B cell (primary cell): ENCODE results near the gene STX17. TPM values are rescaled to one million over a fixed set of nuclear protein-coding genes. Genes with fewer than 3 reads are reported as not detected.

Experiments
- ATAC-seq: fragments of 200-7000 bp; cut with Tn5 transposase; one replicate; pipeline ENCODE4 v1.10.0; 2021; ENCODE audit warnings: low read depth, mild to moderate bottlenecking, moderate number of reproducible peaks, moderate library complexity
- CTCF ChIA-PET: fragments of 350-600 bp; sonication (Branson Sonifier 250); formaldehyde crosslinking; loops from one replicate; lab custom pipeline; 2021; ENCODE audit warnings: antibody characterized with exemption, inconsistent platforms; lab: Charles Lee
- POLR2A ChIA-PET: fragments of 350-600 bp; sonication (Branson Sonifier 250); formaldehyde crosslinking; loops from one replicate; lab custom pipeline; 2021; ENCODE audit warnings: antibody characterized with exemption; lab: Charles Lee
- DNase-seq: peaks from one replicate; pipeline ENCODE4 v3.0.0; 2013
- H2AFZ ChIP-seq: 2 replicates; pipeline ENCODE4 v1.6.1; 2012; ENCODE audit warnings: mild to moderate bottlenecking, low read depth, low read length; ENCODE audit not compliant: insufficient read depth, poor library complexity, severe bottlenecking
- H3K27ac ChIP-seq, 2 donors: 1 replicate in 1 of 2; 2 replicates in 1 of 2; pipeline ENCODE4 v1.5.1; 2012 to 2013; ENCODE audit warnings: low read length in 2 of 2, mild to moderate bottlenecking in 2 of 2, moderate library complexity in 1 of 2
- H3K27me3 ChIP-seq, 4 experiments: fragments of 200-600 bp in 1 of 4; sonication (generic) in 1 of 4; replicated peaks in 1 of 4; 1 replicate in 2 of 4; 2 replicates in 2 of 4; pipeline versions ENCODE4 v1.6.1 to v1.7.0; 2013 to 2016; ENCODE audit warnings: low read length in 3 of 4, mild to moderate bottlenecking in 2 of 4, mixed read lengths in 1 of 4, moderate library complexity in 1 of 4; ENCODE audit not compliant: insufficient read depth in 4 of 4, control insufficient read depth in 3 of 4; ENCODE audit errors: control extremely low read depth in 1 of 4
- H3K36me3 ChIP-seq, 2 experiments: replicated peaks in 1 of 2; 1 replicate in 1 of 2; 2 replicates in 1 of 2; pipeline versions ENCODE4 v1.6.1 to v1.7.1; 2013; ENCODE audit warnings: low read length in 1 of 2; ENCODE audit not compliant: insufficient read depth in 2 of 2, control insufficient read depth in 1 of 2; ENCODE audit errors: control extremely low read depth in 1 of 2, extremely low read depth in 1 of 2
- H3K4me1 ChIP-seq, 2 donors: fragments of 200-600 bp in 1 of 2; sonication (generic) in 1 of 2; 1 replicate in 1 of 2; 2 replicates in 1 of 2; pipeline versions ENCODE4 v1.5.1 to v1.6.1; 2013 to 2017; ENCODE audit warnings: low read length in 2 of 2; ENCODE audit not compliant: control insufficient read depth in 2 of 2, insufficient read depth in 2 of 2
- H3K4me2 ChIP-seq: replicated peaks from 2 replicates; pipeline ENCODE3; 2012; ENCODE audit warnings: mild to moderate bottlenecking, low read depth, low read length; ENCODE audit not compliant: poor library complexity, severe bottlenecking
- H3K4me3 ChIP-seq, 5 experiments: fragments of 200-600 bp in 1 of 5; sonication (generic) in 1 of 5; 1 replicate in 3 of 5; 2 replicates in 2 of 5; pipeline versions ENCODE4 v1.5.1 to v1.7.0; 2011 to 2016; ENCODE audit warnings: low read length in 4 of 5, mild to moderate bottlenecking in 4 of 5, low read depth in 2 of 5, control low read depth in 1 of 5, moderate library complexity in 1 of 5; ENCODE audit not compliant: insufficient read depth in 1 of 5; ENCODE audit errors: control extremely low read depth in 1 of 5, extremely low read depth in 1 of 5
- H3K79me2 ChIP-seq: fragments of 200-600 bp; sonication (generic); one replicate; pipeline ENCODE4 v1.6.0; 2016; ENCODE audit warnings: low read length; ENCODE audit not compliant: control insufficient read depth, insufficient read depth
- H3K9ac ChIP-seq: fragments of 200-600 bp; sonication (generic); 2 replicates; pipeline ENCODE4 v1.6.1; 2017; ENCODE audit warnings: mild to moderate bottlenecking, low read length, moderate library complexity
- H3K9me3 ChIP-seq, 3 donors: one replicate each; pipeline versions ENCODE4 v1.6.1 to v1.7.1; 2013; ENCODE audit warnings: low read length in 2 of 3; ENCODE audit not compliant: control insufficient read depth in 2 of 3, insufficient read depth in 1 of 3; ENCODE audit errors: control extremely low read depth in 1 of 3
- H4K20me1 ChIP-seq: 2 replicates; pipeline ENCODE4 v1.6.0; 2012; ENCODE audit warnings: mild to moderate bottlenecking, low read length; ENCODE audit not compliant: insufficient read depth, control insufficient read depth, poor library complexity, severe bottlenecking
- H3K27ac Mint-ChIP-seq: one replicate; pipeline ENCODE4 v1.8.0; 2021; ENCODE audit warnings: mixed read lengths
- H3K27me3 Mint-ChIP-seq: one replicate; pipeline ENCODE4 v1.8.0; 2021; ENCODE audit warnings: mixed read lengths
- H3K4me1 Mint-ChIP-seq: one replicate; pipeline ENCODE4 v1.8.0; 2021; ENCODE audit warnings: mixed read lengths
- H3K4me3 Mint-ChIP-seq: one replicate; pipeline ENCODE4 v1.8.0; 2021; ENCODE audit warnings: mixed read lengths
- H3K9me3 Mint-ChIP-seq: one replicate; pipeline ENCODE4 v1.8.0; 2022; ENCODE audit warnings: mixed read lengths; ENCODE audit not compliant: insufficient read depth
- EZH2 ChIP-seq: IDR thresholded peaks from 2 replicates; pipeline ENCODE4 v1.6.1; 2012; ENCODE audit warnings: borderline replicate concordance, low read depth, mild to moderate bottlenecking, moderate library complexity, low read length; ENCODE audit not compliant: insufficient read depth, poor library complexity, severe bottlenecking
- WGBS: methylation state at CpG from one replicate; pipeline ENCODE4 v1.1.5; 2013; ENCODE audit warnings: missing lambda C conversion rate; ENCODE audit not compliant: insufficient coverage; 5-methylcytosine and 5-hydroxymethylcytosine counted together
- intact Hi-C: fragments of 100-400 bp; cut with micrococcal nuclease; formaldehyde crosslinking; loops from one replicate; pipeline ENCODE4 v1.10.0; 2022
- polyA plus RNA-seq: library from polyadenylated mRNA; depleted of rRNA; stranded (reverse); fragments of >200 nt; gene quantifications from 2 replicates; pipeline ENCODE4 v1.2.3, GENCODE V29; 2012
- total RNA-seq, 2 donors: library from RNA; stranded (reverse); fragments of 120-200 nt in 1 of 2; gene quantifications; 1 replicate in 1 of 2; 2 replicates in 1 of 2; pipeline versions ENCODE4 v1.2.3 to v1.2.4, GENCODE V29; 2013 to 2022
- TF ChIP-seq, protein P1 (sequence below): fragments of 200-600 bp; IDR thresholded peaks from one replicate; pipeline ENCODE4 v1.8.0; 2022; ENCODE audit warnings: antibody characterized with exemption, mild to moderate bottlenecking

The STX17 gene
- total and polyA plus RNA-seq, 2 donors (not counting 1 experiment from before 2014, with no cell fraction given): 7.2 to 40.2 TPM

DNA sequence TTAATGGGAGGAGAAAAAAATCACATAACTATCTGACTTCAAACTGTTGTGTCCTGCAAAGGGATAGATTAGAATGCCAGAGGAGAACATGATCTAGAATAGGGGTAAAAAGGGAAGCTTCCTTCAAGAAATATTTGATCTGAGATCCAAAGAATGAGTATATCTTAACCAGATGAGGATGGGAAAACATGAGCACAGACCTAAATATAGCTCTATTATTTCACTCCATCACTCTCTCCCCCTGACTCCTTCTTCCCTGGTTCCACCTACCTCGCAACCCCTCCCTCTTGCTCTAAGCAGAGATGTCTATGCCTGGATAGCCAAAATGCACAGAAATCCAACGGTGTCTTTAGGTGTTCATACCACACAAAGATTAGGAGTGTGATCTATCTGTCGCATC lies 48.4 kb upstream of the STX17 start:
- ChIA-PET CTCF (interaction anchor here (0.6 kb wide), 1 partner anchor 674 kb away, joined by 3 read pairs; no protein-coding TSS in a partner anchor), POLR2A (no interaction called here)
- no peaks in the 10 kb centered on the region for H3K9me3 Mint-ChIP-seq
- intact Hi-C loops: no loop called here
- no peak overlapping the region for H3K4me3 Mint-ChIP-seq
- no peak for DNase-seq
- Histone ChIP-seq H3K9me3 (no peaks in the 10 kb centered on the region), H3K27ac (no peak overlapping the region), H4K20me1 (no peaks in the 10 kb centered on the region), H3K4me2 (no peak overlapping the region), H3K27me3 (no peaks in the 10 kb centered on the region), H3K9ac (no peak overlapping the region), H3K4me1 (no peaks in the 10 kb centered on the region), H3K36me3 (no peaks in the 10 kb centered on the region), H2AFZ (no peak overlapping the region), H3K4me3 (no peak overlapping the region), H3K79me2 (no peaks in the 10 kb centered on the region)
- no peak for ATAC-seq
- TF ChIP-seq, protein P1, sequence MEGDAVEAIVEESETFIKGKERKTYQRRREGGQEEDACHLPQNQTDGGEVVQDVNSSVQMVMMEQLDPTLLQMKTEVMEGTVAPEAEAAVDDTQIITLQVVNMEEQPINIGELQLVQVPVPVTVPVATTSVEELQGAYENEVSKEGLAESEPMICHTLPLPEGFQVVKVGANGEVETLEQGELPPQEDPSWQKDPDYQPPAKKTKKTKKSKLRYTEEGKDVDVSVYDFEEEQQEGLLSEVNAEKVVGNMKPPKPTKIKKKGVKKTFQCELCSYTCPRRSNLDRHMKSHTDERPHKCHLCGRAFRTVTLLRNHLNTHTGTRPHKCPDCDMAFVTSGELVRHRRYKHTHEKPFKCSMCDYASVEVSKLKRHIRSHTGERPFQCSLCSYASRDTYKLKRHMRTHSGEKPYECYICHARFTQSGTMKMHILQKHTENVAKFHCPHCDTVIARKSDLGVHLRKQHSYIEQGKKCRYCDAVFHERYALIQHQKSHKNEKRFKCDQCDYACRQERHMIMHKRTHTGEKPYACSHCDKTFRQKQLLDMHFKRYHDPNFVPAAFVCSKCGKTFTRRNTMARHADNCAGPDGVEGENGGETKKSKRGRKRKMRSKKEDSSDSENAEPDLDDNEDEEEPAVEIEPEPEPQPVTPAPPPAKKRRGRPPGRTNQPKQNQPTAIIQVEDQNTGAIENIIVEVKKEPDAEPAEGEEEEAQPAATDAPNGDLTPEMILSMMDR: no peak
- TF ChIP-seq EZH2: no peak
- no peak overlapping the region for H3K27ac Mint-ChIP-seq
- 100% methylated on average over 3 of the region's 3 CpGs for WGBS
- no peaks in the 10 kb centered on the region for H3K4me1 Mint-ChIP-seq
- H3K27me3 Mint-ChIP-seq: peaks cover 3% of the 10 kb centered on the region

DNA sequence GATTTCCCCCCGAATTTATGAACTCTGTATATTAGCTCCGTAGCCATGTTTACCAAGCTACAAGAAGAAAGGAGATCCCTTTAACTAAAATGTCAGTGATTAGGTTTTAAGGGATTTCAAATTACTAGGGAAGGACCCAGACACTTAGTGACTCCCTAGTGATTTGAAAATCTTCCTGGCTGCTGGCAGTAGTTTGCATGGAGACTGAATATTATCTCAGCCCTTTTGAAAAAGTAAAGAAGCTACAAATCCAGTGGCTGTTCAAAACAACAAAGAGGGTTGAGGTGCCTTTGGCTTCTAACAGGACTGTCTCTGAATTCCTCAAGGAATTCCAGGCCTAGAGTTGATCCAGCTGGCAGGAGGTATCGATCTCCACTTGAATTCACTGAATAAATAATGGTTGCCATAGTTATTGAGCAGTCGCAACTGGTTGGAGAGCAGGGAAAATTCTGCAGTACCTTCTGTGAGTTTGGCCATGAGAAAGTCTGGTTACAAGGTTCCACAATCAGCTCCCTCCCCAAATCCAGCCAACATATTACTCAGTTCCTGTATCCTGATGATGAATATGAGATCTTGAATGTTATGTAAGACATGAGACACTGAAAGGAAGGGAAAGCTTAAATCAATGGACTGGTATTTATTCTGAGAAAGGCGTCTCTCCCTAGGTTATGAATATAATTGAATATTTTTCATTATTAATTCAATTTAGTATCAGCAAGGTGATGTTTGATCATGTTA lies 47.0 kb upstream of the STX17 start:
- Histone ChIP-seq H2AFZ (no peak overlapping the region), H3K36me3 (no peaks in the 10 kb centered on the region), H3K9me3 (no peaks in the 10 kb centered on the region), H3K79me2 (no peaks in the 10 kb centered on the region), H3K4me2 (no peak overlapping the region), H3K4me1 (no peaks in the 10 kb centered on the region), H3K27ac (no peak overlapping the region), H3K9ac (no peak overlapping the region), H4K20me1 (no peaks in the 10 kb centered on the region), H3K27me3 (no peaks in the 10 kb centered on the region), H3K4me3 (no peak overlapping the region)
- DNase-seq (no peak), ATAC-seq (no peak)
- TF ChIP-seq EZH2: no peak
- TF ChIP-seq, protein P1: no peak
- WGBS: 100% methylated on average over 1 of the region's 5 CpGs
- Mint-ChIP-seq H3K9me3 (no peaks in the 10 kb centered on the region), H3K27me3 (peaks cover 3% of the 10 kb centered on the region), H3K4me1 (no peaks in the 10 kb centered on the region), H3K4me3 (no peak overlapping the region), H3K27ac (no peak overlapping the region)
- intact Hi-C loops: no loop called here
- CTCF ChIA-PET: interaction anchor here (1.1 kb wide), 1 partner anchor 35 kb away, joined by 3 read pairs; no protein-coding TSS in a partner anchor
- POLR2A ChIA-PET: no interaction called here
